HCT116 (cell line): Measurements from ENCODE around the gene ZMYND10. TPM values are rescaled to one million over a fixed set of nuclear protein-coding genes. Genes with fewer than 3 reads are reported as not detected.
A peak's percentile ranks its signal among the peaks of the same experiment; 100 is the strongest.

ENCODE experiments used
- ATAC-seq: fragments of 200-7000 bp; cut with Tn5 transposase; 2 replicates; pipeline ENCODE4 v1.9.1; 2020; ENCODE audit warnings: mild to moderate bottlenecking, moderate library complexity
- BruUV-seq: library from RNA; stranded (reverse); fragments of 400-500 nt; replicated peaks from 2 replicates; lab custom pipeline; 2021; lab: Mats Ljungman, UMichigan
- CTCF ChIA-PET: fragments of 300-600 bp; sonication (Branson Sonifier 250); formaldehyde crosslinking; loops from one replicate; lab custom pipeline; 2021; ENCODE audit warnings: antibody characterized with exemption; lab: Charles Lee
- POLR2A ChIA-PET: fragments of 300-600, 350-600 bp; sonication (Branson Sonifier 250); formaldehyde crosslinking; loops from one replicate; lab custom pipeline; 2021; ENCODE audit warnings: antibody characterized with exemption; lab: Charles Lee
- RAD21 ChIA-PET, 2 experiments: fragments of 300-600 bp; sonication (Branson Sonifier 250); formaldehyde crosslinking; loops; one replicate each; lab custom pipeline; 2023; ENCODE audit warnings: low total read pairs in 2 of 2; ENCODE audit not compliant: uncharacterized antibody in 2 of 2, unreplicated experiment in 2 of 2, low non-redundant PET in 1 of 2; lab: Charles Lee
- DNase-seq: peaks from one replicate; pipeline ENCODE4 v3.0.0-alpha.2; 2010; ENCODE audit warnings: low read depth, low spot score
- H2AFZ ChIP-seq: fragments of 200-600 bp; shearing (Covaris generic), sonication (generic); 2 replicates; pipeline ENCODE4 v1.6.1; 2017; ENCODE audit warnings: low read depth, mixed run types, mixed read lengths, antibody characterized with exemption, low read length; ENCODE audit not compliant: poor library complexity, severe bottlenecking
- H3K27ac ChIP-seq: 2 replicates; pipeline ENCODE4 v1.5.1; 2012; ENCODE audit warnings: low read depth, low read length
- H3K27me3 ChIP-seq: fragments of 200-600 bp; sonication (generic); 2 replicates; pipeline ENCODE4 v1.6.1; 2016; ENCODE audit warnings: mixed run types, low read length, mixed read lengths; ENCODE audit not compliant: insufficient read depth
- H3K36me3 ChIP-seq, 2 experiments: fragments of 200-500 bp in 1 of 2; fragments of 200-600 bp in 1 of 2; sonication (Bioruptor generic) in 1 of 2; sonication (generic) in 1 of 2; 2 replicates each; pipeline versions ENCODE4 v1.5.1 to v1.6.1; 2014 to 2016; ENCODE audit warnings: low read length in 2 of 2, inconsistent platforms in 1 of 2, mixed read lengths in 1 of 2, mixed run types in 1 of 2; ENCODE audit not compliant: insufficient read depth in 2 of 2, control insufficient read depth in 1 of 2
- H3K4me1 ChIP-seq, 2 experiments: fragments of 200-600 bp in 1 of 2; sonication (generic) in 1 of 2; 2 replicates each; pipeline versions ENCODE4 v1.5.1 to v1.6.1; 2012 to 2017; ENCODE audit warnings: low read length in 2 of 2, inconsistent platforms in 1 of 2, mild to moderate bottlenecking in 1 of 2, mixed read lengths in 1 of 2, mixed run types in 1 of 2, moderate library complexity in 1 of 2; ENCODE audit not compliant: insufficient read depth in 2 of 2, control insufficient read depth in 1 of 2
- H3K4me2 ChIP-seq: fragments of 200-600 bp; sonication (generic); 2 replicates; pipeline ENCODE4 v1.6.1; 2017; ENCODE audit warnings: mixed run types, low read length, mixed read lengths
- H3K4me3 ChIP-seq, 2 experiments: fragments of 200-600 bp in 1 of 2; sonication (generic) in 1 of 2; replicated peaks in 1 of 2; 2 replicates each; pipeline ENCODE4 v1.5.1; 2011 to 2016; ENCODE audit warnings: low read length in 2 of 2, control low read depth in 1 of 2, low read depth in 1 of 2, mild to moderate bottlenecking in 1 of 2, mixed read lengths in 1 of 2, mixed run types in 1 of 2
- H3K79me2 ChIP-seq: fragments of 200-600 bp; sonication (generic); 2 replicates; pipeline ENCODE4 v1.6.1; 2017; ENCODE audit warnings: mild to moderate bottlenecking, mixed run types, low read length, moderate library complexity, mixed read lengths; ENCODE audit not compliant: insufficient read depth
- H3K9ac ChIP-seq: fragments of 200-600 bp; sonication (generic); 2 replicates; pipeline ENCODE4 v1.6.1; 2016; ENCODE audit warnings: low read length, mixed read lengths
- H3K9me2 ChIP-seq: fragments of 200-600 bp; sonication (generic), shearing (Covaris generic); 2 replicates; pipeline ENCODE4 v1.6.1; 2017; ENCODE audit warnings: mixed run types, mild to moderate bottlenecking, moderate library complexity; ENCODE audit not compliant: insufficient read depth
- H3K9me3 ChIP-seq, 2 experiments: fragments of 200-500 bp in 1 of 2; fragments of 200-600 bp in 1 of 2; sonication (Bioruptor generic) in 1 of 2; sonication (generic) in 1 of 2; 2 replicates each; pipeline ENCODE4 v1.6.1; 2014 to 2017; ENCODE audit warnings: low read length in 2 of 2, mixed read lengths in 2 of 2, inconsistent platforms in 1 of 2, low read depth in 1 of 2, mild to moderate bottlenecking in 1 of 2, mixed run types in 1 of 2, moderate library complexity in 1 of 2; ENCODE audit not compliant: control insufficient read depth in 1 of 2, insufficient read depth in 1 of 2
- H4K20me1 ChIP-seq: fragments of 200-600 bp; sonication (generic), shearing (Covaris generic); 2 replicates; pipeline ENCODE4 v1.6.1; 2017; ENCODE audit warnings: mixed run types, mild to moderate bottlenecking, moderate library complexity; ENCODE audit not compliant: insufficient read depth
- CTCF ChIP-seq, 3 experiments: fragments of 200-600 bp in 1 of 3; sonication (generic) in 1 of 3; IDR thresholded peaks in 2 of 3; conservative IDR thresholded peaks in 1 of 3; 2 replicates each; pipeline ENCODE4 v1.5.1; 2012 to 2017; ENCODE audit warnings: low read depth in 2 of 3, low read length in 2 of 3, antibody characterized with exemption in 1 of 3, borderline replicate concordance in 1 of 3, control low read depth in 1 of 3, mild to moderate bottlenecking in 1 of 3, mixed read lengths in 1 of 3, mixed run types in 1 of 3, moderate library complexity in 1 of 3; ENCODE audit not compliant: insufficient read depth in 1 of 3
- ELF1 ChIP-seq: IDR thresholded peaks from 2 replicates; pipeline ENCODE4 v1.6.1; 2012; ENCODE audit warnings: low read depth, borderline replicate concordance
- EZH2 ChIP-seq: fragments of 200-600 bp; sonication (generic); IDR thresholded peaks from 2 replicates; pipeline ENCODE4 v1.6.1; 2017; ENCODE audit warnings: antibody characterized with exemption, mixed run types
- POLR2AphosphoS5 ChIP-seq: IDR thresholded peaks from 2 replicates; pipeline ENCODE4 v1.6.1; 2011; ENCODE audit warnings: mild to moderate bottlenecking, low read depth, low read length, moderate library complexity
- RAD21 ChIP-seq: IDR thresholded peaks from 2 replicates; pipeline ENCODE4 v1.6.1; 2012; ENCODE audit warnings: low read depth, mild to moderate bottlenecking
- SRF ChIP-seq: IDR thresholded peaks from 2 replicates; pipeline ENCODE4 v1.6.1; 2012; ENCODE audit warnings: low read depth
- TCF7L2 ChIP-seq: IDR thresholded peaks from 2 replicates; pipeline ENCODE4 v1.7.0; 2011; ENCODE audit warnings: borderline replicate concordance, inconsistent platforms; ENCODE audit not compliant: insufficient read depth, insufficient read length; ENCODE audit errors: extremely low read depth
- ZBTB33 ChIP-seq: IDR thresholded peaks from 2 replicates; pipeline ENCODE4 v1.6.1; 2011; ENCODE audit warnings: mild to moderate bottlenecking, low read length, moderate library complexity; ENCODE audit not compliant: insufficient replicate concordance; ENCODE audit errors: extremely low read depth
- ZFX ChIP-seq: fragments of 450-650 bp; IDR thresholded peaks from 2 replicates; pipeline ENCODE4 v1.6.1; 2017
- intact Hi-C: fragments of 100-400 bp; cut with micrococcal nuclease; formaldehyde crosslinking; loops from 2 replicates; pipeline ENCODE4 v1.10.0; 2022
- total RNA-seq: library from RNA; stranded (reverse); gene quantifications from one replicate; pipeline ENCODE4 v1.2.1, GENCODE V29; 2021; ENCODE audit not compliant: unreplicated experiment
- TF ChIP-seq, protein P1 (sequence below): IDR thresholded peaks from 2 replicates; pipeline ENCODE4 v1.6.1; 2012

The ZMYND10 gene
- total RNA-seq, 1 experiment from 2014 or later, result 3.3 TPM

GRCh38 chr3:50330330-50330729, 15.2 kb downstream of the ZMYND10 start:
- Histone ChIP-seq H2AFZ (no peak overlapping the region), H3K9ac (no peak overlapping the region), H3K27me3 (no peaks in the 10 kb centered on the region), H3K27ac (peak overlapping the region; percentile 19; the same call in 1 of the 2 replicates), H3K36me3 (peaks cover 33 to 45% of the 10 kb centered on the region in 2 experiments; a peak in 3 of 4 replicates), H3K4me1 (peaks cover 10 to 25% of the 10 kb centered on the region in 2 experiments), H3K79me2 (peaks cover 73% of the 10 kb centered on the region), H3K4me3 (no peak overlapping the region), H4K20me1 (no peaks in the 10 kb centered on the region; the same call in 1 of the 2 replicates), H3K9me3 (no peaks in the 10 kb centered on the region), H3K4me2 (no peak overlapping the region), H3K9me2 (no peaks in the 10 kb centered on the region)
- TF ChIP-seq RAD21 (no peak), ZFX (no peak), EZH2 (no peak), CTCF (IDR thresholded peaks at IDR 0.05 in 2 of 3, conservative IDR thresholded peaks at IDR 0.05 in 1 of 3; ENCODE audit: borderline replicate concordance in 1 of 3, insufficient read depth in 1 of 3, low read depth in 2 of 3, low read length in 2 of 3) (no peak), SRF (no peak)
- ATAC-seq (no peak), DNase-seq (no peak)
- intact Hi-C loops, result no loop called here
- ChIA-PET RAD21 (no interaction called here), POLR2A (no interaction called here), CTCF (no interaction called here)
- no TSS peak for BruUV-seq

DNA sequence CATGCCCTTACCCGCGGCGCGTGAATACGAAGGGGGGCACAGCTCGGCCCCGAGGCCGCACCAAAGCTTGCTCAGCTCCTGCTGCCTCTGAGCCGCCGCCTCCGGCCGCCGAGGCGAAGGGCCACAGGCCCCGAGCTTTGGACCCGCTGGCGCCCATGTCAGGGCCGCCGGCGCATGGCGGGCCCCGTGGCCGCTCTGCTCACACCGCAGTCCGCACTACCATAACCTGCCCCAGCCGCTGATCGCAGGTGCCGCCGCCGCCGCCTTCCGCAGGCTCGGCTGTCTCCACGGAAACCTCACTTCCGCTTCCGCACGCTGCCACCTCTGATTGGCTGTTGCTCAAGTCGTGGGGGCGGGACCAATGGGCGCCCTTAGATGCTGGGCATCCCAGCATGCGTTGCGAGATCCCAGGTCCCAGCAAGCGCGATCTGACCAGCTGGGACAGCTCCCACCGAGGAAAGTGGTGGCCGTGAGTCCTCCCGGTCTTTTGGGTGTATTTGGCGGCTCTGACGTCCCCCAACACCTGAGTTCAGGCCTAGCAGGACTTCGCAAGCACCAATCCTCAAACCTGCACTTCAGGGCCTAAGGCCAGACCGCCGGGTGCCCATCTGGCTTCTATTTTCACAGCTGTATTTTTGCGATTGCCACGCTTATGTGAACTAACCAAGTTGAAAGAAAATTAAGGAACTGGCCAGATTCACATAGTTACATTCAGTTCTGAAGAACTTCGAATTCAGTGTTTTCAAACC, 17.4 kb downstream of the ZMYND10 start, which contains the start of gene TUSC2:
TSS of gene TUSC2 (minus strand) at position 281 of the 749 bp plus-strand sequence. CDS start at position 157, 124 bp downstream.
- DNase-seq (peak; percentile 93), ATAC-seq (peak; percentile 82)
- RAD21 ChIA-PET, result interaction anchor here in 1 of 2 experiments (0.6 to 1.4 kb wide), 2 partner anchors 10 to 29 kb away, joined by 3 to 5 read pairs; partner anchors contain the start of genes HYAL3 and NAA80
- no peaks in the 10 kb centered on the region for H4K20me1 ChIP-seq
- H3K9ac ChIP-seq, result peak within 1 kb of the TSS; percentile 86
- no peak within 1 kb of the TSS for H2AFZ ChIP-seq
- BruUV-seq, result no TSS peak
- TF ChIP-seq ZFX, result peak; percentile 66; the same call in 1 of the 2 replicates
- TF ChIP-seq, protein P1, sequence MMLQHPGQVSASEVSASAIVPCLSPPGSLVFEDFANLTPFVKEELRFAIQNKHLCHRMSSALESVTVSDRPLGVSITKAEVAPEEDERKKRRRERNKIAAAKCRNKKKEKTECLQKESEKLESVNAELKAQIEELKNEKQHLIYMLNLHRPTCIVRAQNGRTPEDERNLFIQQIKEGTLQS, result no peak
- no peak for TF ChIP-seq ZBTB33
- peak; percentile 79 for TF ChIP-seq POLR2AphosphoS5
- TF ChIP-seq ELF1, result no peak
- TF ChIP-seq TCF7L2, result peak; percentile 81
- H3K27me3 ChIP-seq, result no peaks in the 10 kb centered on the region
- no peaks in the 10 kb centered on the region for H3K9me3 ChIP-seq
- peak within 1 kb of the TSS; percentile 88 for H3K4me2 ChIP-seq
- H3K36me3 ChIP-seq, result peaks cover 36 to 37% of the 10 kb centered on the region in 2 experiments; a peak in 3 of 4 replicates
- peak within 1 kb of the TSS; percentile 61 for H3K27ac ChIP-seq
- POLR2A ChIA-PET, result interaction anchor here (0.9 to 2.2 kb wide), 6 partner anchors 9 to 92 kb away, joined by 3 to 25 read pairs (median 4); partner anchors contain the start of genes CYB561D2, GNAI2, HYAL3 and NAA80
- intact Hi-C loops, result no loop called here
- CTCF ChIA-PET, result interaction anchor here (0.7 to 2.0 kb wide), 8 partner anchors 9 to 214 kb away, joined by 3 to 14 read pairs (median 3); partner anchors contain the start of genes CYB561D2, HYAL3, NAA80 and NPRL2
- H3K4me1 ChIP-seq, result peaks cover 11 to 28% of the 10 kb centered on the region in 2 experiments
- H3K79me2 ChIP-seq, result peaks cover 54% of the 10 kb centered on the region
- H3K9me2 ChIP-seq, result no peaks in the 10 kb centered on the region
- H3K4me3 ChIP-seq, result peak within 1 kb of the TSS; percentile 87 to 98
